Stomach (tissue), 4 donors: ENCODE data around the gene CDK2AP2.

Source experiments
- CTCF ChIP-seq, 7 experiments: fragments of 450-650 bp in 4 of 7; fragments of 200-600 bp in 3 of 7; sonication (generic) in 3 of 7; IDR thresholded peaks; one replicate each; pipeline ENCODE4 v1.5.1; 2016 to 2019; ENCODE audit warnings: antibody characterized with exemption in 7 of 7, control low read depth in 2 of 7, mild to moderate bottlenecking in 1 of 7
- POLR2AphosphoS5 ChIP-seq, 3 donors: sonication (generic); formaldehyde crosslinking; IDR thresholded peaks; one replicate each; pipeline ENCODE4 v1.6.1; 2016; ENCODE audit warnings: antibody characterized with exemption in 3 of 3

GRCh38 chr11:67497656-67498291 is 10.2 kb downstream of the CDK2AP2 start:
- TF ChIP-seq CTCF (IDR thresholded peaks at IDR 0.05): no peak
- TF ChIP-seq POLR2AphosphoS5 (IDR thresholded peaks at IDR 0.05): no peak
